ENCODE measurements around the gene CDKN2C.
"Not testable (repeated sequence)": the region's sequence is repeated elsewhere in the genome, so short reads cannot be mapped to it uniquely, and the experiment has no call there.

The CDKN2C gene

DNA sequence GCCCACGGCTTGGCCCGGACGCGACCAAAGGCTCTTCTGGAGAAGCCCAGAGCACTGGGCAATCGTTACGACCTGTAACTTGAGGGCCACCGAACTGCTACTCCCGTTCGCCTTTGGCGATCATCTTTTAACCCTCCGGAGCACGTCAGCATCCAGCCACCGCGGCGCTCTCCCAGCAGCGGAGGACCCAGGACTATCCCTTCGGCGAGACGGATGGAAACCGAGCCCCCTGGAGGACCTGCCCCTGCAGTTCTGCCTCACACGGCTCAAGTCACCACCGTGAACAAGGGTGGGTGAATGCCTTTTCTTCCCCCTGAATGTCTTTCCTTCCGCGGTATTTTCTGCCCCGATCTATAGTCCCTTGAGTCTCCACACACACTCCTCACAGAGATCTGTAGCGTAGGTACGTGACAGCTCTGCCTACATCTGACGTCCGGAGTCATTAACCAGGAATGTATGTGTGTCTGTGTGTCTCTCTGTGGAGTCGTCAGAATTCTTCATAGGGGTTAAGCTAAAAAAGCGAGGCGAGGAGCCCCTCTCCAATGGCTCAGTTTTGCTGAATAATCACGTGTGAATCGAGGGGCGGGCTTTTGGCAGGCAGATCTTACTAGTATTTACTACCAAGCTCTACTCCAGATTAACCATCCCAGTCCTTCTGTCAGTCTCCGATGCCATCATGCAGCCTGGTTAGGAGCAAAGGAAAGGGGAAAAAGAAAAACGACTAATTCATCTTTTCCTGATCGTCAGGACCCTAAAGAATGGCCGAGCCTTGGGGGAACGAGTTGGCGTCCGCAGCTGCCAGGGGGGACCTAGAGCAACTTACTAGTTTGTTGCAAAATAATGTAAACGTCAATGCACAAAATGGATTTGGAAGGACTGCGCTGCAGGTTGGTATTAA is at the start of gene CDKN2C:
TSS of gene CDKN2C (plus strand) at position 635 of the 898 bp plus-strand sequence. CDS start at position 759, 124 bp downstream.
- peak; percentile 25 for DNase-seq (ENCODE audit: low read depth)

DNA sequence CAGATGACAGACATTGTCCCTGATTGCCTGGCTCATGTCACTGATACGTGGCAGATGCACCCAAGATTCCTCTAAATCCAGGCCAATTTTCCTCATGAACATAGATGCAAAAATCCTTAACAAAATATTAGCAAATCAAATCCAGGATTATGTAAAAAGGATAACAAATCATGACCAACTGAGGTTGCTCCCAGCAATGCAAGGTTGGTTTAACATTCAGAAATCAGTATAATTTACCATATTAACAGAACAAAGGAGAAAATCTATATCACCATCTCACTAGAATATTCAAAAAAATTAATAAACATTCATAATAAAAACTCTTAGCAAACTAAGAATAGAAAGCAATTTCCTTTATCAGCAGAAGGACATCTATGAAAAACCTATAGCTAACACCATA is 49.6 kb upstream of the CDKN2C start:
- no peak for DNase-seq (ENCODE audit: low read depth)

DNA sequence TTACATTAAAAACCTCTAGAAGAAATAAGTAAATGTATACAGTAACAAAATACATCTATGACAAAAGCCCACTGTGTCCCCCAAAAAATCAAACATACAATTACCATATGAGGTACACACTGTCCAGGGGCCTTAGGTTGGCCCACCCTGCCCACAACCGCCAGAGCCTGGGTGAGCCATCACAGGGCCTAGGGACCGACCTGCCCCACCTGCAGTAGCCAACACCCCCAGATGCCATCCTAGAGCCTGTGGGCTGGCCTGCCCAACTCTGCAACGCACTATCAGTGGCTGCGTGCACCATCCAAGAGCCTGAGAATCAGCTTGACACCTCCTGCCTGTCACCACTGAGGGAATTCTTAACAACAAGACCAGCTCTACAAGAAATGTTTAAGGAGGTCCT is 49.0 kb upstream of the CDKN2C start:
- no peak for DNase-seq (ENCODE audit: low read depth)

DNA sequence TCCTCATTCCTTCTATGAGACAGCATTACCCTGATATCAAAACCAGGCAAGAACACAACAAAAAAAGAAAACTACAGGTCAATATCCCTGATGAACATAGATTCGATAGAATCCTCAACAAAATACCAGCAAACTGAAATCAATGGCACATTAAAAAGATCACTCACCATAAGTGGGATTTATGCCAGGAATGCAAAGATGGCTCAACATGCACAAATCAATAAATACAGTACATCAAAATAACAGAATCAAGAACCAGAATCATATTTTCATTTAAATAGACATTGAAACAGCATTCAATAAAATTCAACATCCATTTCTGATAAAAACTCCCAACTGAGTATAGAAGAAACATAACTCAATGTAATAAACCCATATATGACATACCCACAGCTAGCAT is 46.5 kb upstream of the CDKN2C start:
- DNase-seq (ENCODE audit: low read depth): no peak

DNA sequence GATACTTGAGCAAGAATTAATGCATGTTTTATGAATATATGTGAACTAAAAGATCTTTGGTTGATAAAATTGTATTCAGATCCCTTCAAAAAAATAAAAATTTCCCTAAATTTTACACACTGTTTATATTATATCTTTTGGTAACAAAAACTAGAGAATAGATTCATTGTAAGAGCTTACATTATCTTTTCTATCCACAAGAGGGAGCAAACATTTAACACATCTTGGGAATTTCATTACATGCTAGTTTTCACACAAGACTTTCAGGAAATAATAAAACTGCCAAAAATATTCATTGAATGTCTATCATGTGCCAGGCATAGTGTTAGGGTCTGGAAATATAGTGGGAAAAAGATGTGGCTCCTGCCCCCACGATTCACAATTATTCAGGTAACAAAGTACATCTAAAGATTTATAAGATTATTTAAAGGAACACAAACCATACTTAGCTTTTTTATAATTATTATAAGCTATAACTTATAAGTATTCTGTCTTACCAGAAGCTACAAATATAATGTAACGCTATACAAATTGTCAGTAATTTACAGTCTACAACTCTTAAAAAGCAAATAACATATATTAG is 40.6 kb upstream of the CDKN2C start:
- no peak for DNase-seq (ENCODE audit: low read depth)

DNA sequence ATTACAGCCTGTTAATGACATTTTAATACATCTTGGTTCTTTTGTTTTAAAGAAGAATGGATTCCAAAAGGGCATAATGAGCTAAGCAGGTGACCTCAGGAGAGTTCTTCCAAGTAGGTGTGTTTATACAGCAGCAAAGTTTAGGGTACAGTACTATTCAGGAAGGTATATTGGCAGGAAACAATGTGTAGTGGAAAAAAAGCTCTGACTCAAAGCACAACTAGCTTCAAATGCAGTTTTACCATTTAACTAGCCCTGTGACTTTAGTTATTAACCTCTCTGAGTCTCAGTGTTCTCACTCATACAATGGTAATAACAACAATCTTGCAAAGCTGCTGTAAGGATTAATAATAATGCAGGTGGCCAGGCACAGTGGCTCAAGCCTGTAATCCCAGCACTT is 39.9 kb upstream of the CDKN2C start:
- DNase-seq (ENCODE audit: low read depth): no peak

DNA sequence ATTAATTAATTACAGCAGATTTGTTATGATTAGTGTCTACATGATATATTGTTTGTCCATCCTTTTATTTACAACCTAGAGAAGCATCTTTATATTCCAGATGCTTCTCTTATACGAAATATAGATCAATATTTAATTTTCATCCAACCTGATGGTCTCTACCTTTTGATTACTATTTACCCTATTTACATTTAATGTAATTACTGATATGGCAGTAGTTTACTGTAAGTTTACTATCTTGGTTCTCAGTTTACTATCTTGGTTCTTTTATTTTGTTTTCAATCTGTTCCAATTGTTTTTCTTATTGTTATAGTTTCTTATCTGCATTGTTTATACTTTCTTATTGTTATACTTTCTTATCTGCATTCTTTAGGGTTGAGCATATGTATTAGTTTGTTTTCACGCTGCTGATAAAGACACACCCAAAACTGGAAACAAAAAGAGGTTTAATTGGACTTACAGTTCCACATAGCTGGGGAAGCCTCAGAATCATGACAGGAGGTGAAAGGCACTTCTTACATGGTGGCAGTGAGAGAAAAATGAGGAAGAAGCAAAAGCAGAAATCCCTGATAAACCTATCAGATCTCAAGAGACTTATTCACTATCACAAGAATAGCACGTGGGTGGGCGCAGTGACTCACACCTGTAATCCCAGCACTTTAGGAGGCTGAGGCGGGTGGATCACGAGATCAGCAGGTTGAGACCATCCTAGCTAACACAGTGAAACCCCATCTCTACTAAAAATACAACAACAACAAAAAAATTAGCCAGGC is 38.9 kb upstream of the CDKN2C start:
- peak; percentile 16 for DNase-seq (ENCODE audit: low read depth)

DNA sequence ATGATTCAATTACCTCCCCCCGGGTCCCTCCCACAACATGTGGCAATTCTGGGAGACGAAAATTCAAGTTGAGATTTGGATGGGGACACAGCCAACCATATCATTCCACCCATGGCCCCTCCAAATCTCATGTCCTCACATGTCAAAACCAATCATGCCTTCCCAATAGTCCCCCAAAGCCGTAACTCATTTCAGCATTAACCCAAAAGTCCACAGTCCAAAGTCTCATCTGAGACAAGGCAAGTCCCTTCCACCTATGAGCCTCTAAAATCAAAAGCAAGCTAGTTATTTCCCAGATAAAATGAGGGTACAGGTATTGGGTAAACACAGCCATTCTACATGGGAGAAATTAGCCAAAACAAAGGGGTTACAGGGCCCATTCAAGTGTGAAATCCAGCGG is 38.0 kb upstream of the CDKN2C start:
- not testable (repeated sequence) for DNase-seq (ENCODE audit: low read depth)

DNA sequence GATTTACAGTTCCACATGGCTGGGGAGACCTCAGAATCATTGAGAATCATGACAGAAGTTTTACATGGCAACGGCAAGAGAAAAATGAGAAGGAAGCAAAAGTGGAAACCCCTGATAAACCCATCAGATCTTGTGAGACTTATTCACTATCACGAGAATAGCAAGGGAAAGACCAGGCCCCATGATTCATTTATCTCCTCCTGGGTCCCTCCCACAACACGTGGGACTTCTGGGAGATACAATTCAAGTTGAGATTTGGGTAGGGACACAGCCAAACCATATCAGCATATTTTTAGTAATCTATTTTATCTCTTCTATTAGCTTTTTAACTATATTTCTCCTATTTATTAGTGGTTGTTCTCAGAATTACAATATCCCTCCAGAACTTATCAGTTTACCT is 36.3 kb upstream of the CDKN2C start:
- DNase-seq (ENCODE audit: low read depth): not testable (repeated sequence)

DNA sequence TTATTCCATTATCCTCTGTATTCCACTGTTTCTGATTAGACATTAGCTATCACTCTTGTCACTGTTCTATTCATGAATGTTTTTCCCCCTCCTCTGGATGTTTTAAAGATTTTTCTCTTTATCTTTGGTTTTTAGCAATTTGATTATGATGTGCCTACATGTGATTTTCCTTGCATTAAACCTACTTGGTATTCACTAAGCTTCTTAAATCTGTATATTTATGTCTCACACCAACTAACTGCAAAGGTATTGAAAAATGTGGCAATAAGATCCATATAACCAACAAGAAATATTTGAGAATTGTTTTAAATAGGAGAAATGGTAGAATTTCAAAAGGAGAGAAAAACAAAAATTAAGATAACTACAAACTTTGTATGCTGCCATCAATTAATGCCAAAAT is 35.2 kb upstream of the CDKN2C start:
- DNase-seq (ENCODE audit: low read depth): no peak

DNA sequence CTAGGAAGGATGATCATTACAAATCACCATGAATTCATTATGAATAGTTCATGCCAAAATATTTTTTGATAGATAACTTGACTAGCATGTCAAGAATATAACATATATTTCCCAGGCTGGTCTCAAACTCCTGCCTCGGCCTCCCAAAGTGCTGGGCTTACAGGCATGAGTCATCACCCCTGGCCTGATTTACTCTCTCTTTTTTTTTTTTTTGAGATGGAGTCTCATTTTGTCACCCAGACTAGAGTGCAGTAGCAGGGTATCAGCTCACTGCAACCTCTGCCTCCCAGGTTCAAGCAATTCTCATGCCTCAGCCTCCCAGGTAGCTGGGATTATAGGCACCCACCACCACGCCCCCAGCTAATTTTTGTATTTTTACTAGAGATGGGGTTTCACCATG is 34.8 kb upstream of the CDKN2C start:
- not testable (repeated sequence) for DNase-seq (ENCODE audit: low read depth)

DNA sequence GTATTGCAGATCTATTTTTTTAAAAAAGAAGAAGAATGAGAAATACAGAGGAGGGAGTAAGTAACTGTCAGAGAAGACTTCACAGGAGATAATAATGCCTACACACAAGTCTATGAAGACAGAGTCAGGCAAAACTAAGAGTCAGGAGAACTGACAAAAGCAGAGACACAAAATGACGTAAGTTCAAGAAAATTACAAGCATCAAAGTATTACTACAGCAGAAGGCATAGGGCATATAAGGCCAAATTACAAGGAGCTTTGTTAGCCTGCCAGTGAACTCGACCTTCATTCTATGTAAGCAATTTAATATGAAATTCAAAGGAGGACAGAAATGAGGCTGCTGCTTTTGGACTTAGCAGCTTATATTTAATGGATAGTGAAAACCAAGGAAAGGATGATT is 33.7 kb upstream of the CDKN2C start:
- DNase-seq (ENCODE audit: low read depth): no peak

DNA sequence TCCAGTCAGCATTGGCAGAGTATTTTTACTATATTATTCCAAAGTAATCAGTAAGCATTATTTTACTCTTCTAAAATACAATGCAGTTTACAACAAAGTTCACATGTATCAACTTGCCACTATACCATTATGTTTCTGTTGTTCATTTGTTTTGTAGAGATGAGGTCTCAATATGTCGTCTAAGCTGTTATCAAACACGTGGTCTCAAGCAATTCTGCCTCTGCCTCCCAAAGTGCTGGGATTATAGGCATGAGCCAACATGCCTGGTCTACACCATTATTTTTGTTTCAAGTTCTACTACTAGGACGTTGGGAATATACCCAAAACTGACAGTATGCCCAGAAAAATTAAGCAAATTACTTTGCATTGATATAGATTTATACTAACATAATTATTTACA is 29.8 kb upstream of the CDKN2C start:
- no peak for DNase-seq (ENCODE audit: low read depth)

DNA sequence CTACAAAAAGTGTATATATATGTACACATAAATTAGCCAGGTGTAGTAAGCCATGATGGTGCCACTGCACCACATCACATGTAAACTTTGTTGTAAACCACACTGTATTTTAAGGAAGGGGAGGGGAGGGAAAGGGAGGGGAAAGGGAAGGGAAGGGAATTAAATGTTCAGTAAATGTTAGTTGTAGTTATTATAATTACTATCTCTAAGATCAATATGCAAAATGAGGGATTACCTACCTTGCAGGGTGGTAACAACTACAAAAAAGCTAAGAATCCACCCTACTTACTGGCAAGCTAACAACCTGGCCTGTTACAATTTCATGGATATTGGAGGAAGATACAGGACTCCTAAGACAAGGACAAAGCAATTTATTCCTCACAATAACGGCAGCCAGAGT is 27.7 kb upstream of the CDKN2C start:
- no peak for DNase-seq (ENCODE audit: low read depth)

DNA sequence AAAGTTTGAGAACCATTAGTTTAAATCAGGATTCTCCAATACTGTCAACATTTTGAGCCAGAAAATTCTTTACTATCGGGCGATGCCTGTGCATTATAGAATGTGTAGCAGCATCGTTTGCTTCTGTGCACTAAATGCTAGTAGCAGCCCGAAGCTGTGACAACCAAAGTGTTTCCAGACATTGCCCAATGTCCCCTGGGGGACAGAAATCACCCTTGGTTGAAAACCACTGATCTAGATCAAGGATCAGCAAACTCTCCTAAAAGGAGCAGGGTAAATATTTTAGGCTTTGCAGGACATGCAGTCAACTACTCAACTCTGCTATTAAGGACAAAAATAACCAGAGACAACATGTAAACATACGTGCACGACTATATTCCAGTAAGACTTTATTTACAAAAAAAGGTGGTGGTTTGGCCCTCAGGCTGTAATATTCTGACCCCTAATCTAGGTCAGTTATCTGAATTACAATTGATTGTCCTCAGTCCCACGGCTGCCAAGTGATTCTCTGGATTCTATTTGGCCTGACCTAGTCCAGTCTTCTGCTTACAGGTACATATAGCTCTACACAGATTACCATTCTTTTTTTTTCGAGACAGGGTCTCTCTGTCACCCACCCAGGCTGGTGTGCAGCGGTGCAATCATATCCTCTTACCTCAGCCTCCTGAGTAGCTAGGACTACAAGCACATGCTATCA is 20.6 kb upstream of the CDKN2C start:
- DNase-seq (ENCODE audit: low read depth): no peak

DNA sequence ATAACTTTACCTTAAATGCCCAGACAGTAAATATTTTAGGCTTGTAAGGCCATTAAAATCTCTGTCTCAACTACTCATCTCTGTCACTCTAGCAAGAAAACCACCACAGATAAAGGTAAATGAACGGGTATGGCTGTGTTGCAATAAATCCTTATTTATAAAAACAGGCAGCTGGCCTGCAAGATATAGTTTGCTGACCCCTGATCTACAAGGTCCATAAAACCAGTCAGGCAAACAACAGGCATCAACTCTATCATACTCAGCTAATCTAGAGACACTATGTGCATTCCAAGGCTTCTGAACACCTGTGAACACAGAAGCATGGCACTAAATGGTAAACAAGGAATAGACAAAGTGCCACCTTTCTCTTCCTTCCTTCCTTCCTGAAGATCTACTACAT is 19.6 kb upstream of the CDKN2C start:
- DNase-seq (ENCODE audit: low read depth): no peak

DNA sequence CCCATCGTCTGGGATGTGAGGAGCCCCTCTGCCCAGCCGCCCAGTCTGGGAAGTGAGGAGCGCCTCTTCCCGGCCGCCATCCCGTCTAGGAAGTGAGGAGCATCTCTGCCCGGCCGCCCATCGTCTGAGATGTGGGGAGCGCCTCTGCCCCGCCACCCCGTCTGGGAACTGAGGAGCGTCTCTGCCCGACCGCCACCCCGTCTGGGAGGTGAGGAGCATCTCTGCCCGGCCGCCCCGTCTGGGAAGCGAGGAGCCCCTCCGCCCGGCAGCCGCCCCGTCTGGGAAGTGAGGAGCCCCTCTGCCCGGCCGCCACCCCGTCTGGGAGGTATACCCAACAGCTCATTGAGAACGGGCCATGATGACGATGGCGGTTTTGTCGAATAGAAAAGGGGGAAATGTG is 17.5 kb upstream of the CDKN2C start:
- not testable (repeated sequence) for DNase-seq (ENCODE audit: low read depth)

DNA sequence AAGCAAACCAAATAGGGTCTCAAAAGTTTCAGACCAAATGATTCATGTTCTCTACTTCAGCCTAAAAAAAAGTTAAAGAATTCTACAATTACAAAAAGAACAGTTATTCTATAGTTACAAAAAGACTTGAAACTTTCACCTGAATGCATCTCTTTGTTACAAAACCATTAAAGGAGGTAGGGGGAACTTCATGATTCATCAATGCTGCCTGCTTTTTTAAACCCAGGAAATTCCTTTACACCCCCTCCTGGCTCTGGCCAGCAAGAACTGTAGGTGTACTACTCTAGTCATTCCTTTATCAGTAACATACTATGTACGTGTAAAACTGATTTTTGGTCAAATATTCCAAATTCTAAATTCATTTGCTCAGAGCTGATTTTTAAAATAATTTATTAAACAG is 14.9 kb upstream of the CDKN2C start:
- no peak for DNase-seq (ENCODE audit: low read depth)

DNA sequence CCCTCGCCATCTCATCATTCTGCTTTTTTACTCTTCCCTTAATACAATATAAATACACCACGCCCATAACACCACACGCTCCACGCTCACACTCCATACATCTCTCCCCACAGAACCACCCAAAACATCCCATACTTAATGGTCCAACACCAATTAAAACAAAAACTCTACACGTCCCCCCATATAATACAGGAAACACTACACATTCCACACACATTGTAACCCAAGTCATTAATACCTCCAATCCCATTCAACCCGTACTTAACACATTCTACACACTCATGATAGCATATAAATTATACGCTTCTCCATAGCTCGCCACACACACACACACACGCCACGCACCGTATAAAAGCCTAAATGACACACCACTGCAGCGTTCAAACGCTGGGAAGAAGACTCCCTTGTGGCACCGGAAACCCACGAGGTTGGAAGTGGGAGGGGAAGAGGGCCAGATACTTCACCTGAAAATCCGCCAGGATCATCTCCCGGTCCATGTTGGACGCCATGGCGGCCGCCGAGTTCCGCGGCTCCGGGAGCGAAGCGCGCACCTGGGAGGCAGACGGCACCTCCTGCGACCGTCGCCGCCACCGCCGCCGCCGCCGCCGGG is 10.6 kb upstream of the CDKN2C start:
- no peak for DNase-seq (ENCODE audit: low read depth)

DNA sequence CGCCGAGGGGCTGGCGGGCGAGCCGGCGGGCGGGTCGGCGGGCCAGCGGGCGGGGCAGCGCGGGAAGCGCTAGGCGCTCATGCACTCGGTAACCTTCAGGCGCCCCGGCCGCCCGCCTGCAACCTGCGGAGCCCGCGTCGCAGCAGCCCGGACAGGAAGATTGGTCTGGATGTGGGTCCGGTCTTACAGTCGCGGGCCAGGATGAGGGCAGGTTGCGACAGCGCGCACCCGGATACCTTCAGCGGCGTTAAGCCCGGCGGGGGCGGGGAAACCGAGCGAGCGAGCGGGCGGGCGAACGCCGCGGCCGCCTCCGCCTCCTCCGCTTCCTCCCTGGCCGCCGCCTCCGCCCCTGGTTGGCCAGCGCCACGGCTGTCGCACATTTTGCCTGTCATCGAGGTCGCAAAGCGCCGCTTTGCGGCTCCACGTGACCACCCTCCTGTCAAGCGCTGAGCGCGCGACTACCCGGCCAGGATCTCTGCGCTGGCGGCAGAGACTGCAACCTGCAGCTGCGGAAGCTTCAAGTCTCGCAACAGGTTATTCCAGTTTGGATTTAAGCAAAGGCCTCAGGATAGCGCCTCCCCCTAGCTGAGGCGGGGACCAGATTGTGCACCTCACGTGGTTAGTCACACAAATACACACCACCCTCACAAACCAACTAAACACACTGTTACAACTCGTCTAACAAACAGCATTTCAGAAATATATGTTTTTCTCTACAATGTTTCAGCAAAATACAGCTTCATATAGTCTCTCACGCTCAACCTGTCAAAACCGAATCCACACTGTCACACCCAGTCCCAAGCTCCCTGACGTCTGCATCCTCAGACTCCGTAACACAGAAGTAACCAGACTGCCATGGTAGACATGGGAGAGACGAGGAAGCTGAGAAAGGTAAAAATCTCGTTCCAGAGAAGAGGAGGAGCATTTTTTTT is 9.9 kb upstream of the CDKN2C start, which contains the start of gene FAF1:
TSS of gene FAF1 (minus strand) at position 355 of the 932 bp plus-strand sequence. CDS start 456 bp downstream, outside the sequence.
- peak; percentile 96 for DNase-seq (ENCODE audit: low read depth)

DNA sequence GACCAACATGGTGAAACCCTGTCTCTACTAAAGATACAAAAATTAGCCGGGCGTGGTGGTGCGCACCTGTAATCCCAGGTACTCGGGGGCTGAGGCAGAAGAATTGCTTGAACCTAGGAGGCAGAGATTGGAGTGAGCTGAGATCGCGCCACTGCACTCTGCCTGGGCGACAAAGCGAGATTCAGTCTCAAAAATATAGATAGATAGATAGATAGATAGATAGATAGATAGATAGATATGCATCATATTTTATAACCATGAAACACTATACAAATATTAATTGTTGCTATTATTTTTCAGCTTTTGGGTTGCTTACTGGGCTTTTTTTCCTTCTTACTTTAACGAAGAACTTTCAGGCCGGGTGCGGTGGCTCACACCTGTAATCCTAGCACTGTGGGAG is 5.2 kb upstream of the CDKN2C start:
- DNase-seq (ENCODE audit: low read depth): no peak

All from activated T-cell treated with anti-CD3 and anti-CD28 coated beads for 48 hours (primary cell).